ENCODE results near the gene FAXC.

The FAXC gene

DNA sequence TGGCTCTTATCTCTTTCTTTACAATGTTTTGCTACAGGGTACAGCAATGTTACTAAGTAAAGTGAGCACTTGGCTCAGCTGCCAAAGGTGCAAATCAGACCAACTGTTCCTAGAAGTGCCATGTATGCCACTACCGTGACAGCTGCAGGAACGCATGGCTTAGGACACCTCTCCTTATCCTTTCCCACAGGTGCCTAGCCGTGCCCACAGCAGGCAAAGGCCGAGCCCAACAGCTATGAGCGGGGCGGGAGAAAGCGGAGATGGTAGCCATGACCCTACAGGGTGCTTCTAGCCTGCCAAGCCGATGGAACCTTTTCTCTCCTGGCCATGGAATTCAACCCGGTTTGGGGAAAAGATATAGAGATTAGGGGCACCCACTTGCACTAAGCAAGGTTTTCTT, 97.1 kb downstream of the FAXC start:
- H3K27ac Mint-ChIP-seq = no peak overlapping the region
- no peaks in the 10 kb centered on the region for H3K4me1 Mint-ChIP-seq
- no peak for TF ChIP-seq CTCF (IDR thresholded peaks at IDR 0.05; ENCODE audit: unreplicated experiment in 3 of 3)
- peaks cover 14% of the 10 kb centered on the region for H3K27me3 Mint-ChIP-seq (ENCODE audit: low read depth)
- H3K9me3 Mint-ChIP-seq = no peaks in the 10 kb centered on the region
- H3K36me3 Mint-ChIP-seq (ENCODE audit: low read depth) = no peaks in the 10 kb centered on the region
- H3K4me3 Mint-ChIP-seq = no peak overlapping the region

- Mint-ChIP-seq H3K9me3 (no peaks in the 10 kb centered on the region), H3K4me3 (no peak overlapping the region), H3K36me3 (ENCODE audit: low read depth) (no peaks in the 10 kb centered on the region), H3K4me1 (no peaks in the 10 kb centered on the region), H3K27ac (no peak overlapping the region), H3K27me3 (ENCODE audit: low read depth) (peaks cover 18% of the 10 kb centered on the region)
- no peak for TF ChIP-seq CTCF (IDR thresholded peaks at IDR 0.05; ENCODE audit: unreplicated experiment in 3 of 3)
Measured at GRCh38 chr6:99250476-99250875, 99.0 kb downstream of the FAXC start.

DNA sequence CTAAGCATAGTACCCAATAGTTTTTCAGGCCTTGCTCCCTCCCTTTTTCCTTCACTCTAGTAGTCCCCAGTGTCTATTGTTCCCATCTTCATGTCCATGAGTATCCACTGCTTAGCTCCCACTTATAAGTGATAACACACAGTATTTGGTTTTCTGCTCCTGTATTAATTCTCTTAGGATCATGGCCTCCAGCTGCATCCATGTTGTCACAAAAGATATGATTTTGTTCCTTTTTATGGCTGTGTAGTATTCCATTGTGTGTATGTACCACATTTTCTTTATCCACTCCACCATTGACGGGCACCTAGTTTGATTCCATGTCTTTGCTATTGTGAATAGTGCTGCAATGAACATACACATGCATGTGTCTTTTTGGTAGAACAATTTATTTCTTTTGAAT, 102.9 kb downstream of the FAXC start:
- Mint-ChIP-seq H3K27ac (no peak overlapping the region), H3K36me3 (ENCODE audit: low read depth) (no peaks in the 10 kb centered on the region), H3K9me3 (no peaks in the 10 kb centered on the region), H3K4me3 (no peak overlapping the region), H3K4me1 (no peaks in the 10 kb centered on the region), H3K27me3 (ENCODE audit: low read depth) (peaks cover 13% of the 10 kb centered on the region)
- no peak for TF ChIP-seq CTCF (IDR thresholded peaks at IDR 0.05; ENCODE audit: unreplicated experiment in 3 of 3)

GRCh38 chr6:99241905-99242534, 107.5 kb downstream of the FAXC start:
- no peaks in the 10 kb centered on the region for H3K9me3 Mint-ChIP-seq
- H3K27me3 Mint-ChIP-seq (ENCODE audit: low read depth) = peaks cover 4% of the 10 kb centered on the region
- no peak overlapping the region for H3K27ac Mint-ChIP-seq
- peak; percentile 47 to 64 (median 62) for TF ChIP-seq CTCF (IDR thresholded peaks at IDR 0.05; ENCODE audit: unreplicated experiment in 3 of 3)
- H3K36me3 Mint-ChIP-seq (ENCODE audit: low read depth) = no peaks in the 10 kb centered on the region
- H3K4me3 Mint-ChIP-seq = no peak overlapping the region
- H3K4me1 Mint-ChIP-seq = no peaks in the 10 kb centered on the region

DNA sequence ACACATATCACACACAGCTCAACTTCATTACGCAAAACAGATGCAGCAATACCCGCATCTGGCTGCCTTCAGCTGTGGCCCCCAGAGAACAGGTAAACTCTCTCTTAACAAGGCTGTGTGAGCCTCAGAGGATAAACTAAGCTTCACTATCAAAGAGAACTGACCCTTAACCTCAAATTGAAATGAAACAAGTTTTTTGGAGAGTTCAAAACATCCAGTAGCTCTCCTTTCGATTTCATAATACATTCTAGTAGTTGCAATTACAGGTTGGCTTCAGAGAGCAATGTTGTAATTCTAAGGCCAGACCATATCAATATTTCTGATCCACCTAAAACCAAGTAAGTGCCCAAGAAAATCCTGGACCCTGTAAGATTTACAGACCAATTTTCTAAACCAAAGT, 113.5 kb downstream of the FAXC start:
- peaks cover 5% of the 10 kb centered on the region for H3K4me1 Mint-ChIP-seq
- no peak overlapping the region for H3K27ac Mint-ChIP-seq
- H3K36me3 Mint-ChIP-seq (ENCODE audit: low read depth) = no peaks in the 10 kb centered on the region
- H3K27me3 Mint-ChIP-seq (ENCODE audit: low read depth) = peaks cover 20% of the 10 kb centered on the region
- TF ChIP-seq CTCF (IDR thresholded peaks at IDR 0.05; ENCODE audit: unreplicated experiment in 3 of 3) = no peak
- no peak overlapping the region for H3K4me3 Mint-ChIP-seq
- H3K9me3 Mint-ChIP-seq = no peaks in the 10 kb centered on the region

- H3K9me3 Mint-ChIP-seq = no peaks in the 10 kb centered on the region
- H3K4me1 Mint-ChIP-seq = peaks cover 5% of the 10 kb centered on the region
- H3K4me3 Mint-ChIP-seq = no peak overlapping the region
- no peak for TF ChIP-seq CTCF (IDR thresholded peaks at IDR 0.05; ENCODE audit: unreplicated experiment in 3 of 3)
- H3K27me3 Mint-ChIP-seq (ENCODE audit: low read depth) = peaks cover 20% of the 10 kb centered on the region
- no peaks in the 10 kb centered on the region for H3K36me3 Mint-ChIP-seq (ENCODE audit: low read depth)
- H3K27ac Mint-ChIP-seq = no peak overlapping the region
Measured at GRCh38 chr6:99233219-99233618, 116.3 kb downstream of the FAXC start.
